DND-41 (cell line): ENCODE measurements around the gene HOXA3.

ENCODE experiments used
- ATAC-seq: fragments of 200-7000 bp; cut with Tn5 transposase; 3 replicates; pipeline ENCODE4 v1.9.1; 2021; ENCODE audit warnings: low read depth; ENCODE audit not compliant: insufficient read depth
- DNase-seq: peaks from one replicate; pipeline ENCODE4 v3.0.0-alpha.2; 2020
- H2AFZ ChIP-seq: 2 replicates; pipeline ENCODE4 v1.6.0; 2012; ENCODE audit warnings: low read depth, low read length
- H3K27ac ChIP-seq: 2 replicates; pipeline ENCODE4 v1.5.1; 2012; ENCODE audit warnings: low read length, inconsistent platforms
- H3K27me3 ChIP-seq: fragments of 200-600 bp; sonication (generic); 2 replicates; pipeline ENCODE4 v1.6.0; 2012; ENCODE audit warnings: low read length, mild to moderate bottlenecking, inconsistent platforms; ENCODE audit not compliant: insufficient read depth, poor library complexity
- H3K36me3 ChIP-seq: 2 replicates; pipeline ENCODE4 v1.5.1; 2012; ENCODE audit warnings: low read length, inconsistent platforms; ENCODE audit not compliant: insufficient read depth
- H3K4me1 ChIP-seq: 2 replicates; pipeline ENCODE4 v1.5.1; 2012; ENCODE audit warnings: mild to moderate bottlenecking, low read length; ENCODE audit not compliant: insufficient read depth
- H3K4me2 ChIP-seq: 2 replicates; pipeline ENCODE4 v1.6.0; 2012; ENCODE audit warnings: mild to moderate bottlenecking, moderate library complexity, low read length, inconsistent platforms; ENCODE audit not compliant: insufficient read depth
- H3K4me3 ChIP-seq, 2 experiments: fragments of 200-600 bp in 1 of 2; shearing (Covaris generic) in 1 of 2; 2 replicates each; pipeline ENCODE4 v1.5.1; 2012 to 2016; ENCODE audit warnings: inconsistent platforms in 2 of 2, low read length in 2 of 2, mild to moderate bottlenecking in 2 of 2, low read depth in 1 of 2, moderate library complexity in 1 of 2
- H3K79me2 ChIP-seq: 2 replicates; pipeline ENCODE4 v1.6.0; 2012; ENCODE audit warnings: low read length, inconsistent platforms; ENCODE audit not compliant: insufficient read depth
- H3K9ac ChIP-seq: 2 replicates; pipeline ENCODE4 v1.6.0; 2012; ENCODE audit warnings: low read depth, mild to moderate bottlenecking, inconsistent platforms, low read length, moderate library complexity
- H3K9me3 ChIP-seq: 2 replicates; pipeline ENCODE4 v1.5.1; 2012; ENCODE audit warnings: low read length, moderate library complexity, mild to moderate bottlenecking, inconsistent platforms; ENCODE audit not compliant: insufficient read depth, severe bottlenecking
- H4K20me1 ChIP-seq: 2 replicates; pipeline ENCODE4 v1.6.0; 2012; ENCODE audit warnings: low read length; ENCODE audit not compliant: insufficient read depth
- EZH2 ChIP-seq: IDR thresholded peaks from 3 replicates; pipeline ENCODE4 v1.6.1; 2012; ENCODE audit warnings: borderline replicate concordance, low read depth, mild to moderate bottlenecking, moderate library complexity, low read length, inconsistent platforms; ENCODE audit not compliant: severe bottlenecking
- TF ChIP-seq, protein P1 (sequence below): IDR thresholded peaks from 2 replicates; pipeline ENCODE4 v1.5.1; 2012; ENCODE audit warnings: borderline replicate concordance, low read length, moderate library complexity, mild to moderate bottlenecking; ENCODE audit not compliant: poor library complexity, severe bottlenecking; ENCODE audit errors: extremely low read depth

Gene HOXA3

DNA sequence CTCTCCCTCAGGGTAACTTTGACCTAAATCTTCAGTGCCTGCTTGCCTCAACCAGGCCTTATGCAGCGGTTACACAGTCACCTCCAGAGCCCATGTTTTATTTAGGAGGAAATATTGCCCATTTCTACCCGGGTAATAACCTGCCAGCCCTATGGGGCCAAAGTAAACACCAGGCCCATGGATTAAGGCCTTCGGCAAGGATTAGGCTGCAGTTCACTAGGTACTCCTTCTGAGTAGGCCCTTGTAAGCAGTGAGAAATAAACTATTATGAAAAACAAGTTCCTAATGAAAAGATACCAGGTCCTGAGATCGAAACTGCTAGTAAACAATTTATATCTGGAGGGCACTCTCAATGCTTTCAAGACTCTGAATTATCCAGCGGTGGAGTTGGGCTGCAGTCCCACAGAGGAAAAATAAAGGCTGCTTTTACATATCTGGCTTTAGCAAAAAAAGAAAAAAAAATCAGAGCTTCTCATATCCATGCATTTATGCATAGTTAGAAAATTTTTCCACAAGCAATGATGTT lies 25.5 kb upstream of the HOXA3 start:
- H3K36me3 ChIP-seq: no peaks in the 10 kb centered on the region
- H3K27ac ChIP-seq: no peak overlapping the region
- DNase-seq: no peak
- no peaks in the 10 kb centered on the region for H3K9me3 ChIP-seq
- no peaks in the 10 kb centered on the region for H3K4me1 ChIP-seq
- peaks cover 3% of the 10 kb centered on the region for H3K27me3 ChIP-seq
- TF ChIP-seq EZH2: no peak
- TF ChIP-seq, protein P1, sequence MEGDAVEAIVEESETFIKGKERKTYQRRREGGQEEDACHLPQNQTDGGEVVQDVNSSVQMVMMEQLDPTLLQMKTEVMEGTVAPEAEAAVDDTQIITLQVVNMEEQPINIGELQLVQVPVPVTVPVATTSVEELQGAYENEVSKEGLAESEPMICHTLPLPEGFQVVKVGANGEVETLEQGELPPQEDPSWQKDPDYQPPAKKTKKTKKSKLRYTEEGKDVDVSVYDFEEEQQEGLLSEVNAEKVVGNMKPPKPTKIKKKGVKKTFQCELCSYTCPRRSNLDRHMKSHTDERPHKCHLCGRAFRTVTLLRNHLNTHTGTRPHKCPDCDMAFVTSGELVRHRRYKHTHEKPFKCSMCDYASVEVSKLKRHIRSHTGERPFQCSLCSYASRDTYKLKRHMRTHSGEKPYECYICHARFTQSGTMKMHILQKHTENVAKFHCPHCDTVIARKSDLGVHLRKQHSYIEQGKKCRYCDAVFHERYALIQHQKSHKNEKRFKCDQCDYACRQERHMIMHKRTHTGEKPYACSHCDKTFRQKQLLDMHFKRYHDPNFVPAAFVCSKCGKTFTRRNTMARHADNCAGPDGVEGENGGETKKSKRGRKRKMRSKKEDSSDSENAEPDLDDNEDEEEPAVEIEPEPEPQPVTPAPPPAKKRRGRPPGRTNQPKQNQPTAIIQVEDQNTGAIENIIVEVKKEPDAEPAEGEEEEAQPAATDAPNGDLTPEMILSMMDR: no peak
- H3K9ac ChIP-seq: no peak overlapping the region
- no peaks in the 10 kb centered on the region for H4K20me1 ChIP-seq
- no peaks in the 10 kb centered on the region for H3K79me2 ChIP-seq
- ATAC-seq: no peak
- H2AFZ ChIP-seq: no peak overlapping the region
- H3K4me3 ChIP-seq: no peak overlapping the region
- no peak overlapping the region for H3K4me2 ChIP-seq

DNA sequence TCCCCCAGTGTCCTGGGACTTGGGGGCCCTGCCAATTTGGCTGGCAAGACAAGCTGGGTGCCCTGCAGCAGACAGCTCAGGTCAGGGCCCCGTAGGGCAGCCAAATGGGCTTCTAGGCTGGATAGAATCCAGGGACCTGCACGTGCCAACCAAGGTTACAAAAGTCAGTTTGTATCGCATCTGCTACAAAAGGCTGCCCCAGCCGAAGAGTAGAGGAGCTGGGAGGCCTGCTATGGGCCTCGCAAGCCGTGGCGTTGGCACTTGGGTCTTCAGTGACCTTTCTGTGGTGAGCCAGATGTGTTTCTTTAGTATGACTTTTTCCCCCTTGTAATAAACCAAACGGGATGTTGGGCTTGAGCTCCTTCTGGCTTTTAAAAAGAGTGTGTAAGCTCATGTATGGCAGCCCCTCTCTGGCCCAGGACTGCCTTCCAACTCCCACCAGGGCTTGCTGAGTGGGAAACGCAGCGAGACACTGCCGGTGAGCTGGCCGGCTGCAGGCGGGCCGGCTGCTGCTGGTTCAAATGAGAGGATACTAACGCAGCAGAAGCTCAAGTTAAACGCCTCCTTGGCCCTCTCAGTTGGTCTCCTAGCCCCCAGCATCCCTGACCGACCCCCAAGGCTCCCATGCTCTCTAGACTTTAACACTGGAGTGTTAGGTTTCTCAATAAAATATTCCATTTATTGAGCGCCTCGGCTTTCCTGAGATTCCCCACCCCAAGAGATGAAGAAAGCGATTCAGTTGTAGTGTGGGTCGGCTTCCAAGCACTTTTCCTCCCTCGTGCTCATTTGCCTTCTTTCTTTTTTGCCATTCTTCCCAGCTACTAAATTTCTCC lies 24.8 kb upstream of the HOXA3 start:
- Histone ChIP-seq H4K20me1 (no peaks in the 10 kb centered on the region), H3K79me2 (no peaks in the 10 kb centered on the region), H3K9ac (no peak overlapping the region), H3K36me3 (no peaks in the 10 kb centered on the region), H3K4me2 (no peak overlapping the region), H2AFZ (no peak overlapping the region), H3K9me3 (no peaks in the 10 kb centered on the region), H3K4me3 (no peak overlapping the region), H3K27me3 (peaks cover 3% of the 10 kb centered on the region), H3K4me1 (no peaks in the 10 kb centered on the region), H3K27ac (no peak overlapping the region)
- no peak for ATAC-seq
- no peak for TF ChIP-seq EZH2
- TF ChIP-seq, protein P1: no peak
- no peak for DNase-seq

DNA sequence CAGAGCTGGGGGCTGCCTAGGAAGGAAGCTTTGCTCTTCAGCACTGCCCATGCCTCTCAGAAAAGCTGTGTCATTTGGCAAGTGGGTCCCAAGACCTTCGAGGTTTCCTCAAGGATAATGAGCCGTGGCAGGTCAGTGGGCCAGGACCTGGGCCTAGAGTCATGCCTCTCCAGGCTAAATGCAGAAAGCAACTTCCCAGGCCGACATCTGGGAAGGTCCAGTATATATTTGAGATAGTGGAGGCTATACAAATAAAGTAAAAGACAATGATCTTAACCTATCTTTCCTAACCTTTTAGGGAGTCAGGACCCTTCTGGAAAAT lies 24.1 kb upstream of the HOXA3 start:
- Histone ChIP-seq H4K20me1 (no peaks in the 10 kb centered on the region), H3K9me3 (no peaks in the 10 kb centered on the region), H3K4me3 (no peak overlapping the region), H3K27me3 (peaks cover 5% of the 10 kb centered on the region), H2AFZ (no peak overlapping the region), H3K4me1 (no peaks in the 10 kb centered on the region), H3K27ac (no peak overlapping the region), H3K79me2 (no peaks in the 10 kb centered on the region), H3K36me3 (no peaks in the 10 kb centered on the region), H3K9ac (no peak overlapping the region), H3K4me2 (no peak overlapping the region)
- no peak for TF ChIP-seq EZH2
- TF ChIP-seq, protein P1: no peak
- ATAC-seq (no peak), DNase-seq (no peak)
